K562 (cell line): Measurements from ENCODE around the gene ZFX. TPM values are rescaled to one million over a fixed set of nuclear protein-coding genes. Genes with fewer than 3 reads are reported as not detected.

Experiments
- ARID1B ChIP-seq: fragments of 450-650 bp; IDR thresholded peaks from 2 replicates; pipeline ENCODE4 v1.6.1; 2016; ENCODE audit warnings: antibody characterized with exemption, mild to moderate bottlenecking, inconsistent platforms
- ATF1 ChIP-seq, 2 experiments: fragments of 450-650 bp in 1 of 2; IDR thresholded peaks; 2 replicates each; pipeline ENCODE4 v1.6.1; 2016; ENCODE audit warnings: missing compliant biosample characterization in 1 of 2, missing genetic modification characterization in 1 of 2
- CREM ChIP-seq: IDR thresholded peaks from 2 replicates; pipeline ENCODE4 v1.6.1; 2014; ENCODE audit warnings: antibody characterized with exemption, low read depth
- FOXA3 ChIP-seq, 2 experiments: fragments of 450-650 bp in 1 of 2; sonication (generic) in 1 of 2; formaldehyde crosslinking; IDR thresholded peaks in 1 of 2; conservative IDR thresholded peaks in 1 of 2; 2 replicates each; pipeline versions ENCODE4 v1.4.0 to v1.8.0; 2020 to 2022; ENCODE audit warnings: mild to moderate bottlenecking in 2 of 2, missing genetic modification reagents in 1 of 2
- HDAC1 ChIP-seq, 2 experiments: fragments of 450-650 bp; IDR thresholded peaks; 2 replicates each; pipeline ENCODE4 v1.6.1; 2016 to 2017; ENCODE audit warnings: inconsistent platforms in 1 of 2, mild to moderate bottlenecking in 1 of 2, moderate library complexity in 1 of 2
- HNRNPK ChIP-seq: fragments of 200-400 bp; formaldehyde crosslinking; IDR thresholded peaks from one replicate; pipeline ENCODE4 v1.6.1; 2018; ENCODE audit warnings: mild to moderate bottlenecking, low read depth, low read length; ENCODE audit not compliant: poor library complexity, severe bottlenecking
- KDM1A ChIP-seq, 2 experiments: fragments of 450-650 bp; IDR thresholded peaks; 2 replicates each; pipeline ENCODE4 v1.6.1; 2016; ENCODE audit warnings: mild to moderate bottlenecking in 2 of 2
- SMAD4 ChIP-seq: fragments of 250-450 bp; sonication (Bioruptor Pico); conservative IDR thresholded peaks from 2 replicates; pipeline ENCODE4 v1.8.0; 2021; ENCODE audit warnings: inconsistent platforms, mild to moderate bottlenecking, moderate library complexity
- SOX6 ChIP-seq: fragments of 450-650 bp; IDR thresholded peaks from 2 replicates; pipeline ENCODE4 v1.6.1; 2014; ENCODE audit warnings: mild to moderate bottlenecking
- SPI1 ChIP-seq: IDR thresholded peaks from 2 replicates; pipeline ENCODE4 v1.6.1; 2011; ENCODE audit warnings: low read depth, low read length, control low read depth, borderline replicate concordance
- TAF1 ChIP-seq: IDR thresholded peaks from 2 replicates; pipeline ENCODE4 v1.6.1; 2011; ENCODE audit warnings: mild to moderate bottlenecking, low read length, moderate library complexity; ENCODE audit not compliant: insufficient read depth, control insufficient read depth, severe bottlenecking; ENCODE audit errors: extremely low read depth
- TEAD1 ChIP-seq, 2 experiments: fragments of 450-650 bp in 1 of 2; sonication (generic) in 1 of 2; formaldehyde crosslinking; IDR thresholded peaks; 2 replicates each; pipeline versions ENCODE4 v1.4.0 to v1.8.0; 2020 to 2022; ENCODE audit warnings: mild to moderate bottlenecking in 2 of 2, missing genetic modification reagents in 1 of 2
- ZNF318 ChIP-seq, 2 experiments: fragments of 450-650 bp; IDR thresholded peaks; 2 replicates each; pipeline ENCODE4 v1.6.1; 2016; ENCODE audit warnings: mild to moderate bottlenecking in 2 of 2, borderline replicate concordance in 1 of 2, low read depth in 1 of 2, moderate library complexity in 1 of 2
- polyA plus RNA-seq, 8 experiments: library from polyadenylated mRNA; depleted of rRNA in 4 of 8; stranded (reverse) in 5 of 8; unstranded in 3 of 8; fragments of >200 nt; fragmentation: Nextera tagmentation in 2 of 8; fragmentation: Illumina TruSeq in 1 of 8; extraction: Ambion mirVana in 2 of 8; extraction: Trizol in 1 of 8; gene quantifications; 2 replicates each; pipeline versions ENCODE4 v1.2.1 to v1.2.3, GENCODE V29; 2011 to 2014; ENCODE audit warnings: inconsistent platforms in 1 of 8, missing spikeins in 1 of 8
- total RNA-seq, 7 experiments: library from RNA; depleted of rRNA in 6 of 7; stranded (reverse); fragments of >200 nt in 6 of 7; fragmentation: Illumina TruSeq in 2 of 7; extraction: Trizol in 2 of 7; gene quantifications; 2 replicates each; pipeline versions ENCODE4 v1.2.1 to v1.2.3, GENCODE V29; 2011 to 2021; ENCODE audit warnings: low replicate concordance in 1 of 7

ZFX gene
- total and polyA plus RNA-seq, 9 of the 15 experiments (the other 6 are each of a cell fraction or from before 2014, with no cell fraction given) = 5.3 to 25.2 (median 11.4) TPM

- TF ChIP-seq TAF1 (no peak), KDM1A (IDR thresholded peaks at IDR 0.05) (peak; percentile 67 to 73; a peak in 3 of 4 replicates), FOXA3 (CRISPR knock-in tag; conservative IDR thresholded peaks at IDR 0.05 in 1 of 2, IDR thresholded peaks at IDR 0.05 in 1 of 2) (0 out of 4 replicates have a peak, but pooled peaks of 1 of the 2 experiments have one; percentile 9), SOX6 (peak; percentile 70; the same call in 1 of the 2 replicates), SPI1 (peak; percentile 42; the same call in 1 of the 2 replicates), ATF1 (CRISPR knock-in tag; IDR thresholded peaks at IDR 0.05) (no peak), ATF1 (tag; IDR thresholded peaks at IDR 0.05) (peak; percentile 49; the same call in 1 of the 2 replicates), SMAD4 (CRISPR knock-in tag) (peak; percentile 38; the same call in 1 of the 2 replicates), ARID1B (peak; percentile 41), CREM (peak; percentile 84), HDAC1 (IDR thresholded peaks at IDR 0.05) (no peak), ZNF318 (IDR thresholded peaks at IDR 0.05; ENCODE audit: borderline replicate concordance in 1 of 2, low read depth in 1 of 2) (no peak), HNRNPK (no peak), TEAD1 (CRISPR knock-in tag; IDR thresholded peaks at IDR 0.05) (peak in 1 of 2 experiments; percentile 94; a peak in 3 of 4 replicates)
These were observed 48.8 kb upstream of the ZFX start (continued) for GRCh38 chrX:24100713-24101112.
